CD4-positive, alpha-beta T cell (primary cell): ENCODE data around the gene AMACR. TPM values are rescaled to one million over a fixed set of nuclear protein-coding genes. Genes with fewer than 3 reads are reported as not detected.

Source experiments
- ATAC-seq: fragments of 200-7000 bp; cut with Tn5 transposase; one replicate; pipeline ENCODE4 v1.10.0; 2022; ENCODE audit warnings: mild to moderate bottlenecking; ENCODE audit not compliant: poor library complexity
- CTCF ChIA-PET: fragments of 350-600 bp; sonication (Branson Sonifier 250); formaldehyde crosslinking; loops from one replicate; lab custom pipeline; 2021; ENCODE audit warnings: antibody characterized with exemption, inconsistent platforms; lab: Charles Lee
- POLR2A ChIA-PET: fragments of 350-600 bp; sonication (Branson Sonifier 250); formaldehyde crosslinking; loops from one replicate; lab custom pipeline; 2021; ENCODE audit warnings: antibody characterized with exemption, inconsistent platforms; lab: Charles Lee
- DNase-seq, 14 experiments: peaks; one replicate each; pipeline ENCODE4 v3.0.0-alpha.2; 2013 to 2020; ENCODE audit warnings: mixed read lengths in 2 of 14
- H3K27ac ChIP-seq, 2 donors: one replicate each; pipeline versions ENCODE4 v1.5.1 to v1.7.0; 2013; ENCODE audit warnings: low read length in 2 of 2, low read depth in 1 of 2, mild to moderate bottlenecking in 1 of 2
- H3K27me3 ChIP-seq, 2 experiments: 1 replicate in 1 of 2; 2 replicates in 1 of 2; pipeline versions ENCODE4 v1.6.1 to v1.7.0; 2013; ENCODE audit warnings: low read length in 2 of 2, control low read depth in 1 of 2, mild to moderate bottlenecking in 1 of 2, moderate library complexity in 1 of 2; ENCODE audit not compliant: insufficient read depth in 2 of 2, control insufficient read depth in 1 of 2
- H3K36me3 ChIP-seq: one replicate; pipeline ENCODE4 v1.6.1; 2013; ENCODE audit warnings: low read length, control low read depth; ENCODE audit not compliant: insufficient read depth
- H3K4me1 ChIP-seq: one replicate; pipeline ENCODE4 v1.6.1; 2013; ENCODE audit warnings: low read length, control low read depth; ENCODE audit not compliant: insufficient read depth
- H3K4me3 ChIP-seq: one replicate; pipeline ENCODE4 v1.5.1; 2013; ENCODE audit warnings: mild to moderate bottlenecking, low read length, moderate library complexity
- H3K9me3 ChIP-seq, 2 experiments: 1 replicate in 1 of 2; 2 replicates in 1 of 2; pipeline versions ENCODE4 v1.6.1 to v1.7.0; 2013; ENCODE audit warnings: low read length in 2 of 2, mild to moderate bottlenecking in 2 of 2, control low read depth in 1 of 2, moderate library complexity in 1 of 2; ENCODE audit not compliant: control insufficient read depth in 1 of 2, insufficient read depth in 1 of 2
- H3K27ac Mint-ChIP-seq: one replicate; pipeline ENCODE4 v1.8.0; 2020; ENCODE audit warnings: mixed read lengths
- H3K27me3 Mint-ChIP-seq: one replicate; pipeline ENCODE4 v1.8.0; 2021; ENCODE audit warnings: mixed read lengths
- H3K36me3 Mint-ChIP-seq: one replicate; pipeline ENCODE4 v1.8.0; 2021; ENCODE audit warnings: low read depth, mixed read lengths
- H3K4me1 Mint-ChIP-seq: one replicate; pipeline ENCODE4 v1.8.0; 2021; ENCODE audit warnings: low read depth, mixed read lengths
- H3K4me3 Mint-ChIP-seq: one replicate; pipeline ENCODE4 v1.8.0; 2020; ENCODE audit warnings: mild to moderate bottlenecking, mixed read lengths
- H3K9me3 Mint-ChIP-seq: one replicate; pipeline ENCODE4 v1.8.0; 2020; ENCODE audit warnings: mixed read lengths
- CTCF ChIP-seq: fragments of 200-600 bp; IDR thresholded peaks from one replicate; pipeline ENCODE4 v1.8.0; 2022; ENCODE audit warnings: antibody characterized with exemption, mild to moderate bottlenecking
- intact Hi-C, 2 experiments: fragments of 100-400 bp; cut with DNase I in 1 of 2; cut with micrococcal nuclease in 1 of 2; formaldehyde crosslinking; loops; one replicate each; pipeline versions ENCODE4 v1.15.1 to v1.9.0; 2023 to 2025; cut with DNase I, micrococcal nuclease
- total RNA-seq, 174 experiments: library from RNA in 2 of 174; stranded (reverse) in 2 of 174; gene quantifications; one replicate each; pipeline ENCODE4 v1.2.3 and lab custom pipeline; 2021 to 2026

Gene AMACR
- total RNA-seq, 2 experiments from 2014 or later: 1.3 to 1.4 TPM

GRCh38 chr5:33938881-33939280 lies 69.0 kb downstream of the AMACR start:
- no peaks in the 10 kb centered on the region for H3K4me1 Mint-ChIP-seq
- intact Hi-C loops: loop anchor here in 1 of 2 experiments (10.0 kb wide), 1 partner anchor 354 kb away; no protein-coding TSS in a partner anchor
- H3K36me3 ChIP-seq: no peaks in the 10 kb centered on the region
- ATAC-seq (no peak), DNase-seq (no peak)
- H3K27ac Mint-ChIP-seq: no peak overlapping the region
- H3K9me3 ChIP-seq: peaks cover 0 to 26% of the 10 kb centered on the region in 2 experiments
- POLR2A ChIA-PET: no interaction called here
- H3K27me3 ChIP-seq: peaks cover 40 to 64% of the 10 kb centered on the region in 2 experiments
- H3K9me3 Mint-ChIP-seq: no peaks in the 10 kb centered on the region
- no peak overlapping the region for H3K4me3 Mint-ChIP-seq
- H3K36me3 Mint-ChIP-seq: no peaks in the 10 kb centered on the region
- CTCF ChIA-PET: no interaction called here
- peaks cover 7% of the 10 kb centered on the region for H3K4me1 ChIP-seq
- TF ChIP-seq CTCF: no peak
- no peak overlapping the region for H3K4me3 ChIP-seq
- no peak overlapping the region for H3K27ac ChIP-seq
- H3K27me3 Mint-ChIP-seq: peaks cover 82% of the 10 kb centered on the region

GRCh38 chr5:33938507-33938796 lies 69.4 kb downstream of the AMACR start:
- Mint-ChIP-seq H3K4me3 (no peak overlapping the region), H3K4me1 (no peaks in the 10 kb centered on the region), H3K27ac (no peak overlapping the region), H3K36me3 (no peaks in the 10 kb centered on the region), H3K27me3 (peaks cover 84% of the 10 kb centered on the region), H3K9me3 (no peaks in the 10 kb centered on the region)
- Histone ChIP-seq H3K4me3 (no peak overlapping the region), H3K27me3 (peaks cover 43 to 64% of the 10 kb centered on the region in 2 experiments), H3K9me3 (peaks cover 0 to 26% of the 10 kb centered on the region in 2 experiments), H3K27ac (no peak overlapping the region), H3K4me1 (peaks cover 7% of the 10 kb centered on the region), H3K36me3 (no peaks in the 10 kb centered on the region)
- ChIA-PET POLR2A (no interaction called here), CTCF (no interaction called here)
- ATAC-seq (no peak), DNase-seq (no peak)
- intact Hi-C loops: loop anchor here in 1 of 2 experiments (10.0 kb wide), 1 partner anchor 354 kb away; no protein-coding TSS in a partner anchor
- TF ChIP-seq CTCF: no peak

- no peak overlapping the region for H3K4me3 Mint-ChIP-seq
- ATAC-seq (no peak), DNase-seq (no peak)
- H3K27ac ChIP-seq: no peak overlapping the region
- H3K27ac Mint-ChIP-seq: no peak overlapping the region
- no peak for TF ChIP-seq CTCF
- intact Hi-C loops: loop anchor here in 1 of 2 experiments (10.0 kb wide), 1 partner anchor 353 kb away; no protein-coding TSS in a partner anchor
- ChIA-PET CTCF (no interaction called here), POLR2A (no interaction called here)
- H3K36me3 Mint-ChIP-seq: no peaks in the 10 kb centered on the region
- H3K4me3 ChIP-seq: no peak overlapping the region
- H3K27me3 ChIP-seq: peaks cover 40 to 64% of the 10 kb centered on the region in 2 experiments
- no peaks in the 10 kb centered on the region for H3K9me3 Mint-ChIP-seq
- H3K27me3 Mint-ChIP-seq: peaks cover 84% of the 10 kb centered on the region
- H3K36me3 ChIP-seq: no peaks in the 10 kb centered on the region
- H3K4me1 ChIP-seq: peaks cover 7% of the 10 kb centered on the region
- H3K4me1 Mint-ChIP-seq: no peaks in the 10 kb centered on the region
- H3K9me3 ChIP-seq: peaks cover 0 to 26% of the 10 kb centered on the region in 2 experiments
These were observed 69.9 kb downstream of the AMACR start for GRCh38 chr5:33937707-33938506.
